Activated T-cell treated with anti-CD3 and anti-CD28 coated beads, Interleukin-2, amount 50 U/mL, for 24 hours (primary cell): ENCODE data around the gene SHCBP1.
"Not testable (repeated sequence)": the region's sequence is repeated elsewhere in the genome, so short reads cannot be mapped to it uniquely, and the experiment has no call there.

Source experiments
- DNase-seq: peaks from one replicate; pipeline ENCODE4 v3.0.0-alpha.2; 2020
- H3K27ac Mint-ChIP-seq: 2 replicates; pipeline ENCODE4 v1.8.0; 2020; ENCODE audit warnings: mild to moderate bottlenecking, mixed read lengths
- H3K27me3 Mint-ChIP-seq: 2 replicates; pipeline ENCODE4 v1.8.0; 2020; ENCODE audit warnings: mixed read lengths
- H3K36me3 Mint-ChIP-seq: 2 replicates; pipeline ENCODE4 v1.8.0; 2020; ENCODE audit warnings: low read depth, mixed read lengths
- H3K4me1 Mint-ChIP-seq: 2 replicates; pipeline ENCODE4 v1.8.0; 2020; ENCODE audit warnings: low read depth, mixed read lengths
- H3K4me3 Mint-ChIP-seq: 2 replicates; pipeline ENCODE4 v1.8.0; 2020; ENCODE audit warnings: mild to moderate bottlenecking, moderate library complexity, mixed read lengths
- H3K9me3 Mint-ChIP-seq: 2 replicates; pipeline ENCODE4 v1.8.0; 2020; ENCODE audit warnings: mixed read lengths

SHCBP1 gene

GRCh38 chr16:46623707-46624106, 2.5 kb upstream of the SHCBP1 start:
- not testable (repeated sequence) for H3K27ac Mint-ChIP-seq, DNase-seq, H3K27me3 Mint-ChIP-seq, H3K36me3 Mint-ChIP-seq, H3K4me3 Mint-ChIP-seq, H3K9me3 Mint-ChIP-seq
- peaks cover 15% of the 10 kb centered on the region for H3K4me1 Mint-ChIP-seq

- DNase-seq, H3K4me3 Mint-ChIP-seq, H3K27ac Mint-ChIP-seq, H3K27me3 Mint-ChIP-seq, H3K9me3 Mint-ChIP-seq: not testable (repeated sequence)
- Mint-ChIP-seq H3K4me1 (peaks cover 15% of the 10 kb centered on the region), H3K36me3 (peaks cover 12% of the 10 kb centered on the region)
Measured at GRCh38 chr16:46623246-46623645, 2.1 kb upstream of the SHCBP1 start.

- Mint-ChIP-seq H3K27ac (peak overlapping the region; percentile 10), H3K27me3 (peaks cover 8% of the 10 kb centered on the region), H3K36me3 (peaks cover 23% of the 10 kb centered on the region), H3K4me1 (peaks cover 15% of the 10 kb centered on the region), H3K9me3 (no peaks in the 10 kb centered on the region), H3K4me3 (peak overlapping the region; percentile 94)
- DNase-seq, result no peak
Measured at GRCh38 chr16:46621934-46622676, 926 bp upstream of the SHCBP1 start.

DNA sequence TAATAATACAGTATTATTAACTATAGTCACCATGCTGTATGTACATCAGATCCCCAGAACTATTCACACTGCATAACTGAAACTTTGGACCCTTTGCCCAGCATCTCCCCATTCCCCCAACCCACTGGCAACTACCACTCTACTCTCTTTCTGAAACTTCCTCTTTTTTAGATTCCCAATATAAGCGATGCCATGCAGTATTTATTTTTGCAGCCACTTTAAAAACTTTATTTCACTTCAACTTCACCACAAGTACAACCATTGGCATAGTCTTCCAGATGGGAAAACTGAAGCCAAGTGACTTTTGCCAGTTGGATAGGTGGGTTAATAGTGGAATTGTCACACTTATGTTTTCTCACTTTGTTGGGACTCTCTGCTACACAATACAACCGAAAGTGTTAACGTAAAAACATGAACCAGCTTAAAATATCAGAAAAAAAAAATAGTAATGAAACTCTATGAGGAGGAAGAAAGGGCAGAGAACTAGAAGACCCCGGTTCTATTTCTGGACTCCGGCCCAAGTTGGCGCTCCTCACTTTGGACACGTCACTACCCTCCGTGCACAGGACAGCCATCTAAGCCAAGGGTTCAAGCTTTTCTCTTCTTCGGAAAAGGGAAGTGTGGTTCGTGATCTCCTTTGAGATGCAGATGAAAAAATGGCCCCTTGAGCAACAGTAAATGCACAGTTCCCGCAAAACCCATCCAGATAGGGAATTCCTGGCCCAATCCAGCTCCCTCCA, 743 bp downstream of the SHCBP1 start:
- H3K27me3 Mint-ChIP-seq, result peaks cover 8% of the 10 kb centered on the region
- H3K4me3 Mint-ChIP-seq, result peak overlapping the region; percentile 94
- H3K9me3 Mint-ChIP-seq, result no peaks in the 10 kb centered on the region
- H3K36me3 Mint-ChIP-seq, result peaks cover 37% of the 10 kb centered on the region
- no peak for DNase-seq
- peak overlapping the region; percentile 88 for H3K27ac Mint-ChIP-seq
- peaks cover 15% of the 10 kb centered on the region for H3K4me1 Mint-ChIP-seq

DNA sequence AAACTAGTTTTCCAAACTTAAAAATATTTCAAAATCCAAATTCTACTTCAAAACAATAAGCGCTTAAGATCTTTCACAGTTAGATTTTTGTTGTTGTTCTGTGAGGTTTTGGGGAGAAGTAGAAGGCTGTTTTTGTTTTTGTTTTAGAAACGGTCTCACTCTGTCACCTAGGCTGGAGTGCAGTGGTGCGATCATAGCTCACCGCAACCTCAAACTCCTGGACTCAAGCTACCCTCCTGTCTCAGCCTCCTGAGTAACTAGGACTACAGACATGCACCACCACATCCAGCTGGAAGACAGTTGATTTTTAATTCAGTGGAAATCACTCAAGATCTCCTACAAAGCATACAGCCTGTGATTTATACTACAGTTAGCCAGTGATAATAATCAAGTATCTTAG, 2.7 kb downstream of the SHCBP1 start:
- DNase-seq, result no peak
- no peak overlapping the region for H3K4me3 Mint-ChIP-seq
- H3K9me3 Mint-ChIP-seq, result no peaks in the 10 kb centered on the region
- H3K27ac Mint-ChIP-seq, result no peak overlapping the region
- H3K27me3 Mint-ChIP-seq, result peaks cover 8% of the 10 kb centered on the region
- H3K4me1 Mint-ChIP-seq, result peaks cover 15% of the 10 kb centered on the region
- H3K36me3 Mint-ChIP-seq, result peaks cover 49% of the 10 kb centered on the region

DNA sequence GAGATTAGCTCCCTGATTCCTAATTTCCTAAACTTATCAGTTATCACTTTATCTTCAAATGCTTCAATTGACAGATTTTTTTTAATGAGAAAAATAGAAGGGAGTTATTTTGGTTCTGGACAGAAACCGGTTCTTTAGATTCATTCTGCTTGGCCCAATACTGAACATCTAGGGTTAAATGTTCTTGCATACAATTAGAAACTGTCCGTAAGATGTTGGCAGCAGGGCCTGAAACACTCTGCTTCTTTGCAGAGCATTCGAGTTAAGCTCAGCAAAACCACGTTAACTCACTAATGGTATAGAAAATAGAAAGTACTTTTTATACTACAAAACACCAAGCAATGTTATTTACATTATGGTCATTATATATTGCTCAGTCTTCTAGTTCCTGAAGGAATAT, 7.2 kb downstream of the SHCBP1 start:
- Mint-ChIP-seq H3K27ac (no peak overlapping the region), H3K4me3 (no peak overlapping the region), H3K36me3 (peaks cover 54% of the 10 kb centered on the region), H3K9me3 (no peaks in the 10 kb centered on the region), H3K27me3 (no peaks in the 10 kb centered on the region), H3K4me1 (no peaks in the 10 kb centered on the region)
- no peak for DNase-seq

DNA sequence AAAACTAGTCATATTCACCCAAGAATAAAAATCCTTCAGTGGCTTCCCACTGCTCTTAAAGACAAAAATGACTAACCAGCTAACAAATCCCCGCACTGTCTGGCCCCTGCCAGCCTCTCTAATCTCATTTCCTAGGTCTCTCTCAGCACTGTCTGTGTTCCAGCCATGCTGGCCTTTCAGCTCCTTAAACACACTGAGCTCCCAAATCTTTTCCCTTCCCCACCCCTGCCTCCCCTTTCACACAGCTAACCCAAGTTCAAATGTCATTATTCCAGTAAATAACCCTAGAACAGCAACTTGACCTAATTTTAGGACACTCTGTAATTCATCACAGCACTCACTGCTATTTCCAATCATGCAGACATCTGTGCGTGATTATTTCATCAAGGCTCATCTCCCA, 7.8 kb downstream of the SHCBP1 start:
- Mint-ChIP-seq H3K27ac (no peak overlapping the region), H3K4me3 (no peak overlapping the region)

GRCh38 chr16:46612121-46612520, 9.1 kb downstream of the SHCBP1 start:
- peaks cover 49% of the 10 kb centered on the region for H3K36me3 Mint-ChIP-seq
- H3K4me1 Mint-ChIP-seq, result no peaks in the 10 kb centered on the region
- H3K4me3 Mint-ChIP-seq, result no peak overlapping the region
- no peak overlapping the region for H3K27ac Mint-ChIP-seq
- DNase-seq, result no peak
- H3K9me3 Mint-ChIP-seq, result no peaks in the 10 kb centered on the region
- no peaks in the 10 kb centered on the region for H3K27me3 Mint-ChIP-seq

More for the DNA sequence above, 7.8 kb downstream of the SHCBP1 start:
- Mint-ChIP-seq H3K9me3 (no peaks in the 10 kb centered on the region), H3K36me3 (peaks cover 52% of the 10 kb centered on the region), H3K4me1 (no peaks in the 10 kb centered on the region), H3K27me3 (no peaks in the 10 kb centered on the region)
- DNase-seq, result no peak

GRCh38 chr16:46607529-46607928, 13.7 kb downstream of the SHCBP1 start:
- H3K4me3 Mint-ChIP-seq, result no peak overlapping the region
- peaks cover 53% of the 10 kb centered on the region for H3K36me3 Mint-ChIP-seq
- no peaks in the 10 kb centered on the region for H3K9me3 Mint-ChIP-seq
- no peaks in the 10 kb centered on the region for H3K27me3 Mint-ChIP-seq
- no peaks in the 10 kb centered on the region for H3K4me1 Mint-ChIP-seq
- no peak overlapping the region for H3K27ac Mint-ChIP-seq
- no peak for DNase-seq

DNA sequence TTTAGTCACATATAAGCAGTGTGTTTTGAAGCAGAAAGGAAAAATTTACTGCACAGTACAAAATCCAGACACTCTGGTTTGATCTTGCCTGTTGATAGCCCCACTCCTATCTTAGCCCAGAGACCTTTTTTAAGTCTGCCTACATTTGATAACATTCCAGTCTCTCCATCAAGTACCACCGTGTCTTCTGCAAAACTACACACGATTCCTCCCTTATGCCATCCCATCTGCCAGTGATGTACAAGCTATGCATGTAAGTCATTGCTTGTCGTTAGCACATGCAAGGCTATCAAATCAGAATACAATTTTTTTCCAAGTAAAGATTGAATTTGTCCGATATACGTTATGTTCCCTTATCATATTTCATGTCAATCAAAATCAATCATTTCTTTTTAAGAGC, 14.9 kb downstream of the SHCBP1 start:
- Mint-ChIP-seq H3K4me1 (no peaks in the 10 kb centered on the region), H3K4me3 (no peak overlapping the region), H3K36me3 (peaks cover 63% of the 10 kb centered on the region), H3K9me3 (no peaks in the 10 kb centered on the region), H3K27me3 (no peaks in the 10 kb centered on the region), H3K27ac (no peak overlapping the region)
- DNase-seq, result no peak

- Mint-ChIP-seq H3K36me3 (peaks cover 76% of the 10 kb centered on the region), H3K4me3 (no peak overlapping the region), H3K4me1 (no peaks in the 10 kb centered on the region), H3K9me3 (peaks cover 19% of the 10 kb centered on the region), H3K27ac (no peak overlapping the region), H3K27me3 (no peaks in the 10 kb centered on the region)
- no peak for DNase-seq
Measured at GRCh38 chr16:46591257-46591656, 29.9 kb downstream of the SHCBP1 start.

GRCh38 chr16:46586011-46586577, 35.1 kb downstream of the SHCBP1 start:
- Mint-ChIP-seq H3K9me3 (peaks cover 32% of the 10 kb centered on the region), H3K4me1 (peaks cover 3% of the 10 kb centered on the region), H3K4me3 (no peak overlapping the region), H3K36me3 (peaks cover 95% of the 10 kb centered on the region), H3K27me3 (no peaks in the 10 kb centered on the region), H3K27ac (no peak overlapping the region)
- no peak for DNase-seq

DNA sequence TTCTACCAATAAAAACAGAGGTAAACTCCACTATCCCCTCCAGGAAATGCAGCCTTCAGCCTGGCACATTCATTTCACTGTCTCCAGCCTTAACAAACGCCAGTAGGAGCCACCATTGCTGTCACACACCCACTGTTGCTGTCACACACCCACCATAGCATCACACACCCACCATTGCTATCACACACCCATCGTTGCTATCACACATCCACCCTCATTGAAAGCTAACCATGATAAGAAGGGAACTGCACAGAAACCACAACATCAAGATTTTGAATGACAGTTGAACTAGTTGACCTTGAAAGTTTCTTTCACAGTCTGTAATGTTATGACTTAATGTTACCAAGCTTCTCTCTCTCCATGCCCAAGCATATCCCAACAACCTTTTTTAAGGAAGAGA, 38.1 kb downstream of the SHCBP1 start:
- Mint-ChIP-seq H3K4me3 (no peak overlapping the region), H3K9me3 (peaks cover 27% of the 10 kb centered on the region), H3K36me3 (peaks cover 71% of the 10 kb centered on the region), H3K27me3 (no peaks in the 10 kb centered on the region), H3K4me1 (peaks cover 3% of the 10 kb centered on the region), H3K27ac (no peak overlapping the region)
- DNase-seq, result no peak

GRCh38 chr16:46582313-46582712, 38.9 kb downstream of the SHCBP1 start:
- peaks cover 22% of the 10 kb centered on the region for H3K9me3 Mint-ChIP-seq

GRCh38 chr16:46577988-46578579, 43.1 kb downstream of the SHCBP1 start:
- Mint-ChIP-seq H3K36me3 (peaks cover 23% of the 10 kb centered on the region), H3K9me3 (no peaks in the 10 kb centered on the region), H3K27ac (no peak overlapping the region), H3K4me3 (no peak overlapping the region), H3K4me1 (peaks cover 3% of the 10 kb centered on the region), H3K27me3 (no peaks in the 10 kb centered on the region)
- DNase-seq, result no peak

More at GRCh38 chr16:46582313-46582712, 38.9 kb downstream of the SHCBP1 start:
- peaks cover 64% of the 10 kb centered on the region for H3K36me3 Mint-ChIP-seq
- DNase-seq, result no peak
- peaks cover 3% of the 10 kb centered on the region for H3K4me1 Mint-ChIP-seq
- H3K27ac Mint-ChIP-seq, result no peak overlapping the region
- H3K27me3 Mint-ChIP-seq, result no peaks in the 10 kb centered on the region
- H3K4me3 Mint-ChIP-seq, result no peak overlapping the region
